Hepatocyte (in vitro differentiated cells): ENCODE data around the gene BAIAP2L1.
"Not testable (repeated sequence)": the region's sequence is repeated elsewhere in the genome, so short reads cannot be mapped to it uniquely, and the experiment has no call there.

Source experiments
- EZH2 ChIP-seq: fragments of 200-600 bp; sonication (generic); IDR thresholded peaks from 2 replicates; pipeline ENCODE4 v1.6.1; 2016; ENCODE audit warnings: antibody characterized with exemption, mild to moderate bottlenecking, borderline replicate concordance
- TF ChIP-seq, protein P1 (sequence below): fragments of 200-600 bp; sonication (generic); IDR thresholded peaks from 2 replicates; pipeline ENCODE4 v1.5.1; 2016; ENCODE audit warnings: antibody characterized with exemption, mild to moderate bottlenecking; ENCODE audit not compliant: poor library complexity

DNA sequence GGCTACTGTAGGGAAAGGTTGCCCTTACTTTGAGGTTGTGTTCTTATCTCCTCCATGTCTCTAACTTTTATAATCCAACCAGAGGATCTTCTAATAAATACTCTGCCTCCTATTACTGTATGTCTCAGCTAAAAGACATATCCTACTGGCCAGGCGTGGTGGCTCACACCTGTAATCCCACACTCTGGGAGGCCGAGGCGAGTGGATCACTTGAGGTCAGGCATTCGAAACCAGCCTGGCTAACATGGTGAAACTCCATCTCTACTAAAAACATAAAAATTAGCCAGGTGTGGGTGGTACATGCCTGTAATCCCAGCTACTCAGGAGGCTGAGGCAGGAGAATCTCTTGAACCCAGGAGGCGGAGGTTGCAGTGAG lies 18.4 kb upstream of the BAIAP2L1 start:
- TF ChIP-seq, protein P1, sequence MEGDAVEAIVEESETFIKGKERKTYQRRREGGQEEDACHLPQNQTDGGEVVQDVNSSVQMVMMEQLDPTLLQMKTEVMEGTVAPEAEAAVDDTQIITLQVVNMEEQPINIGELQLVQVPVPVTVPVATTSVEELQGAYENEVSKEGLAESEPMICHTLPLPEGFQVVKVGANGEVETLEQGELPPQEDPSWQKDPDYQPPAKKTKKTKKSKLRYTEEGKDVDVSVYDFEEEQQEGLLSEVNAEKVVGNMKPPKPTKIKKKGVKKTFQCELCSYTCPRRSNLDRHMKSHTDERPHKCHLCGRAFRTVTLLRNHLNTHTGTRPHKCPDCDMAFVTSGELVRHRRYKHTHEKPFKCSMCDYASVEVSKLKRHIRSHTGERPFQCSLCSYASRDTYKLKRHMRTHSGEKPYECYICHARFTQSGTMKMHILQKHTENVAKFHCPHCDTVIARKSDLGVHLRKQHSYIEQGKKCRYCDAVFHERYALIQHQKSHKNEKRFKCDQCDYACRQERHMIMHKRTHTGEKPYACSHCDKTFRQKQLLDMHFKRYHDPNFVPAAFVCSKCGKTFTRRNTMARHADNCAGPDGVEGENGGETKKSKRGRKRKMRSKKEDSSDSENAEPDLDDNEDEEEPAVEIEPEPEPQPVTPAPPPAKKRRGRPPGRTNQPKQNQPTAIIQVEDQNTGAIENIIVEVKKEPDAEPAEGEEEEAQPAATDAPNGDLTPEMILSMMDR, result not testable (repeated sequence)
- not testable (repeated sequence) for TF ChIP-seq EZH2
